ENCODE data around the gene GRIK1.

The GRIK1 gene

GRCh38 chr21:29817450-29817849 is 122.3 kb downstream of the GRIK1 start:
- TF ChIP-seq CTCF (IDR thresholded peaks at IDR 0.05; ENCODE audit: insufficient read depth, low read depth, low read length, missing control alignments): no peak
- no peak for DNase-seq (ENCODE audit: low read depth)
- no peak overlapping the region for H3K4me3 ChIP-seq (ENCODE audit: low read depth, low read length)

DNA sequence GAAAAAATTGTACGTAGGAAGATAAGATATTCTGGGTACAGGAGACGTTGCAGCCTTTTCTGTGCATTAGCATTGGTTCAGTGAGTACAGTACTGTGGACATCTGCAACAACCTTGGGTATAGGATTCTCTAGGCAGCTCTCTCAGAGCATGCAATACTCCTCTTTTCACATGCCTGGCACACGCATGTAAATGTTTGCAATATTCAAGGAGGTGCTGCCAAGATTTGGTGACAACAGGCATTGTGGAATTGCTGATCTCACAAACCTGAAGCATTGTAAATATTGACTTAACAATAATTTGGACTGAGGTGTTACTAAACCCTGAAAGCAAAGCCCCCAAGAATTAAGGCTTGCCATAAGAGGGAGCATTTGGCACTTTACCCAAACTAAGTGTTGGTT is 126.8 kb downstream of the GRIK1 start:
- no peak overlapping the region for H3K4me3 ChIP-seq (ENCODE audit: low read depth, low read length)
- no peak for TF ChIP-seq CTCF (IDR thresholded peaks at IDR 0.05; ENCODE audit: insufficient read depth, low read depth, low read length, missing control alignments)
- DNase-seq (ENCODE audit: low read depth): no peak

DNA sequence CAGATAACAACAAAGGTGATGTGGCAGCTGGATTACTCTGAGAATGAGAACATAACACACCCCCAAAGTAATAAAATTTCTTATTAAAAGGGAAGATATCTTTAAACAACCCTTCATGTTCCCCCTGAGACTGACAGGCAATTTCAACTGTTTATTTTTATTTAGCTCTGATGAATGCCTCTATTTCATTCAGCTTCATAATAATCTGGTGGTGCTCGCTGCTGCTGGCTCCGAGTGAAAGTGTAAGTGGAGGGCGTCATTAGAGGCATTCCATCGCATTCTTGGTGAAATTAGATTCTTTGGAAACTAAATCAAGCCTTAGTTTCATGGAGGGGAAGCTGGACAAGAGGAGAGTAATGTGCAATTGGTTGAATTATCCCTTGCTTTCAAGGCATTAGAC is 128.9 kb downstream of the GRIK1 start:
- no peak overlapping the region for H3K4me3 ChIP-seq (ENCODE audit: low read depth, low read length)
- no peak for DNase-seq (ENCODE audit: low read depth)
- TF ChIP-seq CTCF (IDR thresholded peaks at IDR 0.05; ENCODE audit: insufficient read depth, low read depth, low read length, missing control alignments): no peak

DNA sequence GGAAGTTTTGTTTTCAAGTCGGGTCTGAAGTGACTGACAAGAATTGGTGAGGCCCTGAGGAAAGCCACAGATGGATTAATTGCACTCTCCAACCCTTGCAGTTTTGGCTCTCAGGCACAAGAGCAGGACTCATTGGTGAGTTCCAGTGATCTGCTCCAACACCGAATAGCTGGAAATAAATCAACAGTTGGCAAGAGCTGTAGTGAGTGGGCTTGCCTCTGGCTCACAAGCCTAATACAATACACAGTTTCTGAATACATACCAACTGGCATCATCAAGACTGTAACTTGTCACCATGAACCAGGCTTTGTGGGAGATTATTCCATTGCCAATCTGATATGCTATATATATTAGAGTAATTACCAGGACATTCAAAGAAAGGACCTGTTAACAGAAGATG is 131.6 kb downstream of the GRIK1 start:
- TF ChIP-seq CTCF (IDR thresholded peaks at IDR 0.05; ENCODE audit: insufficient read depth, low read depth, low read length, missing control alignments): no peak

GRCh38 chr21:29805105-29805504 is 134.7 kb downstream of the GRIK1 start:
- DNase-seq (ENCODE audit: low read depth): no peak
- no peak overlapping the region for H3K4me3 ChIP-seq (ENCODE audit: low read depth, low read length)
- TF ChIP-seq CTCF (IDR thresholded peaks at IDR 0.05; ENCODE audit: insufficient read depth, low read depth, low read length, missing control alignments): no peak

More for the DNA sequence above, 131.6 kb downstream of the GRIK1 start:
- DNase-seq (ENCODE audit: low read depth): no peak
- H3K4me3 ChIP-seq (ENCODE audit: low read depth, low read length): no peak overlapping the region

DNA sequence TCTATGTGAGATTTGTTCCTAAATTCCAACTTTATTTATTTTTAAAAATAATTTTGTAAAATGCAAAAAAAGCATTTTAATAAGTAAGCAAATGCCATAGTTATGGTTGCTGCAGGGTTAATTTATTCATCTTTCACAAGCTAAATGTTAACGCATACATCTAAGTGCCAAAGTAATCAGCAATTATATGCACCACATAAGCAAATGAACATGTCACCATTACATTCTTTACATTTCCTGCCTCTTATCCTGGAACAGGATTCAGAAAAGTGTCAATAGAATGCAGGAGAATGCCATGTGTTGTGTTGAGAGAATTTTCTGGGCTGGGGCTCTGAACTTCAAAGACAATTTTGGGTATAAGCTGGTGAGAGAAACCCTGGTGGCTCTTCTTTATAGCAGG is 136.6 kb downstream of the GRIK1 start:
- TF ChIP-seq CTCF (IDR thresholded peaks at IDR 0.05; ENCODE audit: insufficient read depth, low read depth, low read length, missing control alignments): no peak
- DNase-seq (ENCODE audit: low read depth): no peak

GRCh38 chr21:29801122-29801521 is 138.7 kb downstream of the GRIK1 start:
- TF ChIP-seq CTCF (IDR thresholded peaks at IDR 0.05; ENCODE audit: insufficient read depth, low read depth, low read length, missing control alignments): no peak
- no peak for DNase-seq (ENCODE audit: low read depth)
- no peak overlapping the region for H3K4me3 ChIP-seq (ENCODE audit: low read depth, low read length)

More for the DNA sequence above, 136.6 kb downstream of the GRIK1 start:
- no peak overlapping the region for H3K4me3 ChIP-seq (ENCODE audit: low read depth, low read length)

All from GM12865 (cell line).